ENCODE measurements around the gene UBAP1.

Gene UBAP1

DNA sequence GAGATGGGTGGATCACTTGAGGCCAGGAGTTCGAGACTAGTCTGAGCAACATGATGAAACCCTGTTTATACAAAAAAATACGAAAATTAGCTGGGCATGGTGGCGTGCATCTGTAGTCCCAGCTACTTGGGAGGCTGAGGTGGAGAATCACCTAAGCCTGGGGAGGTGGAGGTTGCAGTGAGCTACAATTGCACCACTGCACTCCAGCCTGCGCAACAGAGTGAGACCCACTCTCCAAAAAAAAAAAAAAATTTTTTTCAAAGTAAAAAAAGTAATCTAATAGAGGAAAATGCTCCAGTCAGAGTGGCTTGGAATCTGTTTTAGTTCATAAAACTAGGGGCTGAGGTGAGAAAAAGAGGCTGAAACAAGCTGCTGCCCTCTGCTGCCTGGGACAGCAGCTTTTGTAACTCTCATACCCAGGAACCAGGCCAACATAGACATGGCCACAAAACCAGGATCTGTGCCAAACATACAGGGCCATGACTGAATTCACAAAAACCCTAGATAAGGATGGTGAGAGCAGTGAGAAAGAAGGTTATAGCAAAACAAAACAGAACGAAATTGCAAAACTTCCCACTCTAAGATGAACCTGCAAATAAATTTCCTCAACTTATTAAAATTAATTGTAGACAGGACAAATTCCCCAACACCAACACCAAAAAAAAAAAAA is 39.2 kb upstream of the UBAP1 start:
- H2AFZ ChIP-seq (ENCODE audit: low read depth) = no peak overlapping the region

DNA sequence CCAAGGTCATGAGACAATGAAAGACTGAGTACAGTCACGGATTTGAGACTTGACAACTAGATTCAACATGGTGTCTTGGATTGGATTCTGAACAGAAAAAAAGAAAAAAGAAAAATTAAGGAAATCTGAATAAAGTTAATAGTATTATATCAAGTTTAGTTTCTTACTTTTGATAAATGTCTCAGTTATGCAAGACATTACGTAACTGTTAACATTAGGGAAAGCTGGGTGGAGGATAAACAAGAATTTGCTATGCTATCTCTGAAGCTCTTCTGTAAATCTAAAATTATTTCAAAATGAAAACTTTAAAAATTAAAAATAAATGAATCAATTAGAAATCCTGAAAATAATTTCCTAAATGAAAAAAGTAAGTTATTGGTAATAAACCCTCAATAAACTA is 38.0 kb upstream of the UBAP1 start:
- Histone ChIP-seq H3K4me1 (ENCODE audit: low read depth, poor library complexity, severe bottlenecking) (peaks cover 9% of the 10 kb centered on the region), H3K27me3 (ENCODE audit: insufficient read depth, low read depth) (no peaks in the 10 kb centered on the region), H3K4me2 (no peak overlapping the region), H3K36me3 (ENCODE audit: insufficient read depth) (no peaks in the 10 kb centered on the region), H2AFZ (ENCODE audit: low read depth) (no peak overlapping the region), H3K79me2 (ENCODE audit: insufficient read depth, low read depth) (no peaks in the 10 kb centered on the region), H4K20me1 (ENCODE audit: insufficient read depth) (no peaks in the 10 kb centered on the region), H3K4me3 (IDR thresholded peaks at IDR 0.05; ENCODE audit: insufficient read depth, low read depth, low read length) (no peak overlapping the region), H3K27ac (no peak overlapping the region), H3K9ac (no peak overlapping the region)
- TF ChIP-seq, protein P1, sequence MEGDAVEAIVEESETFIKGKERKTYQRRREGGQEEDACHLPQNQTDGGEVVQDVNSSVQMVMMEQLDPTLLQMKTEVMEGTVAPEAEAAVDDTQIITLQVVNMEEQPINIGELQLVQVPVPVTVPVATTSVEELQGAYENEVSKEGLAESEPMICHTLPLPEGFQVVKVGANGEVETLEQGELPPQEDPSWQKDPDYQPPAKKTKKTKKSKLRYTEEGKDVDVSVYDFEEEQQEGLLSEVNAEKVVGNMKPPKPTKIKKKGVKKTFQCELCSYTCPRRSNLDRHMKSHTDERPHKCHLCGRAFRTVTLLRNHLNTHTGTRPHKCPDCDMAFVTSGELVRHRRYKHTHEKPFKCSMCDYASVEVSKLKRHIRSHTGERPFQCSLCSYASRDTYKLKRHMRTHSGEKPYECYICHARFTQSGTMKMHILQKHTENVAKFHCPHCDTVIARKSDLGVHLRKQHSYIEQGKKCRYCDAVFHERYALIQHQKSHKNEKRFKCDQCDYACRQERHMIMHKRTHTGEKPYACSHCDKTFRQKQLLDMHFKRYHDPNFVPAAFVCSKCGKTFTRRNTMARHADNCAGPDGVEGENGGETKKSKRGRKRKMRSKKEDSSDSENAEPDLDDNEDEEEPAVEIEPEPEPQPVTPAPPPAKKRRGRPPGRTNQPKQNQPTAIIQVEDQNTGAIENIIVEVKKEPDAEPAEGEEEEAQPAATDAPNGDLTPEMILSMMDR (conservative IDR thresholded peaks at IDR 0.05; ENCODE audit: low read depth, low read length) = no peak

More for the DNA sequence above, 39.2 kb upstream of the UBAP1 start:
- H4K20me1 ChIP-seq (ENCODE audit: insufficient read depth) = no peaks in the 10 kb centered on the region
- peaks cover 9% of the 10 kb centered on the region for H3K4me1 ChIP-seq (ENCODE audit: low read depth, poor library complexity, severe bottlenecking)
- H3K4me2 ChIP-seq = no peak overlapping the region
- H3K79me2 ChIP-seq (ENCODE audit: insufficient read depth, low read depth) = no peaks in the 10 kb centered on the region
- H3K4me3 ChIP-seq (IDR thresholded peaks at IDR 0.05; ENCODE audit: insufficient read depth, low read depth, low read length) = no peak overlapping the region
- no peak overlapping the region for H3K27ac ChIP-seq
- H3K9ac ChIP-seq = no peak overlapping the region
- TF ChIP-seq, protein P1 (conservative IDR thresholded peaks at IDR 0.05; ENCODE audit: low read depth, low read length) = 0 out of 2 replicates have a peak, but pooled peaks have one; percentile 29
- no peaks in the 10 kb centered on the region for H3K27me3 ChIP-seq (ENCODE audit: insufficient read depth, low read depth)
- no peaks in the 10 kb centered on the region for H3K36me3 ChIP-seq (ENCODE audit: insufficient read depth)

DNA sequence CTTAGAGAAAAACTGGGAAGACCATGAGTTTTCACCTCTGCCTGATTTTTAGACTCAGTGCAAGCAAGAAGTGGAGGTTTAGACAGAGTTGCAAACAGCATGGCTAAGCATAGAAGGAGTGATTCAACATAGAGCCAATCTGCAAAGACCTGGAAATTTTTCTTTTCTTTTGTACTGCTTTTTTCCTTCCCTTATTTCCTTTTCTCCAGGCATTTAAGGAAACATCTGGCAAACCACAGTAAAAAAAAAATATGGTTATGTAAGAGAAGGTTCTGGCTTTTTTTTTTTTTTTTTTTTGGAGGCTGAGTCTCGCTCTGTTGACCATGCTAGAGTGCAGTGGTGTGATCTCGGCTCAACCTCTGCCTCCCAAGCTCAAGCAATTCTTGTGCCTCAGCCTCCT is 35.7 kb upstream of the UBAP1 start:
- H3K4me3 ChIP-seq (IDR thresholded peaks at IDR 0.05; ENCODE audit: insufficient read depth, low read depth, low read length) = no peak overlapping the region
- H2AFZ ChIP-seq (ENCODE audit: low read depth) = no peak overlapping the region
- peaks cover 9% of the 10 kb centered on the region for H3K4me1 ChIP-seq (ENCODE audit: low read depth, poor library complexity, severe bottlenecking)
- no peaks in the 10 kb centered on the region for H3K36me3 ChIP-seq (ENCODE audit: insufficient read depth)
- TF ChIP-seq, protein P1 (conservative IDR thresholded peaks at IDR 0.05; ENCODE audit: low read depth, low read length) = no peak
- H4K20me1 ChIP-seq (ENCODE audit: insufficient read depth) = no peaks in the 10 kb centered on the region
- no peaks in the 10 kb centered on the region for H3K79me2 ChIP-seq (ENCODE audit: insufficient read depth, low read depth)
- no peak overlapping the region for H3K4me2 ChIP-seq
- no peak overlapping the region for H3K9ac ChIP-seq
- no peaks in the 10 kb centered on the region for H3K27me3 ChIP-seq (ENCODE audit: insufficient read depth, low read depth)
- H3K27ac ChIP-seq = no peak overlapping the region

DNA sequence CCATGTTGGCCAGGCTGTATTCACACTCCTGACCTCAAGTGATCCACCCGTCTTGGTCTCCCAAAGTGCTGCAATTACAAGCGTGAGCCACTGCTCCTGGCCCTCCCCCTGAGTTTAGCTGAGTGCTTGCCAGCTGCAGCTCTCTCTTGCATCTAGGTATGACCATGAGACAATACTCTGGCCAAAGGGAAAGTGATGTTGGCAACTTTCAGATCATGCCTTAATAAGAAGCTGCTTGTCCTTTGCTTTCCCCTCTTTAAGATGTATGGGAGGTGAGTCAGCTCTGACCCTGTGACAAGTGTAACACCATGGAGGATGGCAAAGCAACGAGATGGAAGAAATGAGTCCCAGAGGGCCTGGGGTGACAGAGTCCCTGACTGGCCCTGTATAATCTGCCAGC is 33.7 kb upstream of the UBAP1 start:
- no peaks in the 10 kb centered on the region for H3K79me2 ChIP-seq (ENCODE audit: insufficient read depth, low read depth)
- no peaks in the 10 kb centered on the region for H3K27me3 ChIP-seq (ENCODE audit: insufficient read depth, low read depth)
- H3K36me3 ChIP-seq (ENCODE audit: insufficient read depth) = no peaks in the 10 kb centered on the region
- no peak overlapping the region for H3K4me2 ChIP-seq
- H3K9ac ChIP-seq = no peak overlapping the region
- H2AFZ ChIP-seq (ENCODE audit: low read depth) = no peak overlapping the region
- no peak overlapping the region for H3K4me3 ChIP-seq (IDR thresholded peaks at IDR 0.05; ENCODE audit: insufficient read depth, low read depth, low read length)
- no peak overlapping the region for H3K27ac ChIP-seq
- no peaks in the 10 kb centered on the region for H4K20me1 ChIP-seq (ENCODE audit: insufficient read depth)
- no peaks in the 10 kb centered on the region for H3K4me1 ChIP-seq (ENCODE audit: low read depth, poor library complexity, severe bottlenecking)
- TF ChIP-seq, protein P1 (conservative IDR thresholded peaks at IDR 0.05; ENCODE audit: low read depth, low read length) = no peak
